GM21367 (cell line): ENCODE results near the gene NT5DC2.

Experiments used
- ATAC-seq: cut with Tn5 transposase; IDR thresholded peaks from one replicate; pipeline ENCODE4 v1.9.1; 2021; ENCODE audit not compliant: unreplicated experiment

Gene NT5DC2

GRCh38 chr3:52512727-52513126 lies 20.9 kb downstream of the NT5DC2 start:
- no peak for ATAC-seq

DNA sequence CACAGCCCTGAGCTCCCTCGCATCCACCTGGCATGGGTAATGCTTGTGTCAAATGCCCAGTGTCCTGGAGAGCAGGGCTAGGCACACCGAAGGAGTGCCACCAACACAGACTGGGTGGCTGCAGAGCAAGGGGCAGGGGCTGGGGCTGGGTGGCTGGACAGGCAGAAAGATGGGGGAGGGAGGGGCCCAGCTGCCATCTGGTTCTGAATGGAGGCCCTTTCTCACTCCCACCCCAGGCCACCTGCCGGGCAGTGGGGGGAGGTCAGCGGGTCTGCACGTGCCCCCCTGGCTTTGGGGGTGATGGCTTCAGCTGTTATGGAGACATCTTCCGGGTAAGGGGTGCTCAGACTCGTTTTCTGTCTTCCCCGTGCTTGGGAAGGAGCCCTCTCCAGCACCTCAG lies 21.6 kb downstream of the NT5DC2 start:
- no peak for ATAC-seq

GRCh38 chr3:52511509-52511908 lies 22.1 kb downstream of the NT5DC2 start:
- no peak for ATAC-seq

GRCh38 chr3:52509753-52510328 lies 23.8 kb downstream of the NT5DC2 start:
- no peak for ATAC-seq

DNA sequence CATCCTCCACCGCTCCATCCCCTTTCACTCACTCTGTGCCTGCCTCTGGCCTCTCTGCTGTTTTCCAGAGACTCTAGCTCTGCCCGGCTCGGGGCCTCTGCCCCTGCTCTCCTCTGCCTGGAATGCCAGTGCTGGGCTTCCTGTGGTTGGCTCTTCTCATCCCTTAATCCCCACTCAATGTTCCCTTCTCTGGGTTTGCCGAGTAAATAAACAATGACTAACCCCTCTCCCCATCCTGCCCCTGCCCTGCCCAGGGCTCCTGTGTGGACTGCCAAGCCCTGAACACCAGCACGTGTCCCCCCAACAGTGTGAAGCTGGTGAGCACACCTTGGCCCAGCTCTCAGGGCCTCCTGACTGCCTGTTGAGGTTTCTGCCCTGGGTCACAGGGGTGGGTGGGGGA lies 26.3 kb downstream of the NT5DC2 start:
- ATAC-seq, result no peak

DNA sequence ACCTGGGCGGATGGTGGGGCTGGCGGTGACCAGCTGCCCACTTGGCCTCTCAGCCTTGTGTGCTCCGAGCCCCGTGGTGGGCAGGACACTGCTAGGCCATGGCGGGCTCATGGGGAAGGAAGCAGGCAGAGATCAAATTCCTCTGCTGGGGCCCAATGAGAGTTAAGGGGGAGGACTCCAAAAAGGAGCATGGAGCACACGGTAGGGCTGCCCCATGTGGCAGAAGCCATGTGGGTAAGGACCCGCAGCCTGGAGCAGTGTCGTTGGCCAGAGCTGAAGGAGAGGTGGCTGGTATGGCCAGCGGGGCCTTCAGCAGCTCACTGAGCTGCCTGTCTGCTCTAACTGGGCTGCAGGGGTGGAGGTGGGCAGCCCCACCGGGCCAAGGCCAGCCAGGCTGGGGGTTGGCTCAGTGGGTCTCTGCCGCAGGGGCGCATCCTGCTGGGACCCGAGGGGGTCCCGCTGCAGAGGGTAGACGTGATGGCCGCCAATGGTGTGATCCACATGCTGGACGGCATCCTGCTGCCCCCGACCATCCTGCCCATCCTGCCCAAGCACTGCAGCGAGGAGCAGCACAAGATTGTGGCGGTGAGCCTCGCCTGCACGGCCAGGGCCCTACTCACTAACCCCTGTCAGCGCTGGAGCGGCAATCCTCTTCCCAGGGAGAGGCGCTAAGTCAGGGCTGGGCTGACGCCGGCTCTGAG lies 27.2 kb downstream of the NT5DC2 start:
- ATAC-seq, result no peak

DNA sequence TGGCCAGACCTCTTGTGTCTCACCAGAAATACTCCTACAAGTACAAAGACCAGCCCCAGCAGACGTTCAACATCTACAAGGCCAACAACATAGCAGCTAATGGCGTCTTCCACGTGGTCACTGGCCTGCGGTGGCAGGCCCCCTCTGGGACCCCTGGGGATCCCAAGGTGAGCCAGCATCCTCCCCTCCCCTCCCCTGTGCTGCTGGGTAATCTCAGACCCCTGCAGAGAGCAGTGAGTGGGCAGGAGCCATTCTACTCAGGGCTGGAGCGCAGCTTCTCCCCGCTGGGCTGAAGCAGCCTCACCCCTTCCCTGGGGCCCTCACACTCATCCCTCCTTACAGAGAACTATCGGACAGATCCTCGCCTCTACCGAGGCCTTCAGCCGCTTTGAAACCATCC lies 28.7 kb downstream of the NT5DC2 start:
- ATAC-seq, result no peak

GRCh38 chr3:52503788-52504424 lies 29.8 kb downstream of the NT5DC2 start:
- ATAC-seq, result no peak

DNA sequence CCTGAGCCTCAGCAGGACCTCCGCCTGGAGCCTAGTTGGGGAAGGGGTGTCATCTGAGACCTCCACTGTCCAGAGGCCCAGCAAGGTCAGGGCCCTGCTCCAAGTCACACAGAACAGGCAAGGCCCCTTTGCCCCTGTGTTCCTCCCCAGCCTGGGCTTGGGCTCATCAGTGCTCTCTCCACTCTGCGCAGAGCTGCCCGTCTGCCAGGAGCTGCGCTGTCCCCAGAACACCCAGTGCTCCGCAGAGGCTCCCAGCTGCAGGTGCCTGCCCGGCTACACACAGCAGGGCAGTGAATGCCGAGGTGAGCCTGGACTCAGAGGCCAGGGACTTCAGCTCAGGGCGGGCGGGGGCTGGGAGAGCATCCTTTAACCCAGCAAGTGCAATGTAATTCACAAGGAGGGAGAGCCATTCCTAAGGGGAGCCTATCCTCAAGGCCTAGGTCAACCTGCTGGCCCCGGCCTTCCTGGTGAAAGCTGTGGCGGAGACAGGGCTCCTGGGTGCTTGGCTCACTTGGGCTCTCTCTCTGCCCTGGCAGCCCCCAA lies 30.8 kb downstream of the NT5DC2 start:
- no peak for ATAC-seq

GRCh38 chr3:52502001-52502400 lies 31.7 kb downstream of the NT5DC2 start:
- ATAC-seq, result no peak

DNA sequence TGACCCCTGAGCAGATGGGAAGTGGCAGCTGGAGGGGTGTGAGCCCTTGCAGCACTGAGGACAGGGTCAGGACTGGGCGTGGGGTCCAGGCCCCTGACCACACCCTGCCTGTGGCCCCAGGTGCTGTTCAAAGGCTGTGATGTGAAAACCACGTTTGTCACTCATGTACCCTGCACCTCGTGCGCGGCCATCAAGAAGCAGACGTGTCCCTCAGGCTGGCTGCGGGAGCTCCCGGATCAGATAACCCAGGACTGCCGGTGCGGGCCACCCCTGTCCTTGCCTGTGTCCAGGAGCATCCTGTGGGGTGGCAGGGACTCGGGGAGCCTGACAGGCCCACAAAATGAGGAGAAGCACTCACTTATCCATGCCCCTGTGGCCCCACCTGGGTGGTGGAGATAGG lies 32.6 kb downstream of the NT5DC2 start:
- ATAC-seq, result no peak

DNA sequence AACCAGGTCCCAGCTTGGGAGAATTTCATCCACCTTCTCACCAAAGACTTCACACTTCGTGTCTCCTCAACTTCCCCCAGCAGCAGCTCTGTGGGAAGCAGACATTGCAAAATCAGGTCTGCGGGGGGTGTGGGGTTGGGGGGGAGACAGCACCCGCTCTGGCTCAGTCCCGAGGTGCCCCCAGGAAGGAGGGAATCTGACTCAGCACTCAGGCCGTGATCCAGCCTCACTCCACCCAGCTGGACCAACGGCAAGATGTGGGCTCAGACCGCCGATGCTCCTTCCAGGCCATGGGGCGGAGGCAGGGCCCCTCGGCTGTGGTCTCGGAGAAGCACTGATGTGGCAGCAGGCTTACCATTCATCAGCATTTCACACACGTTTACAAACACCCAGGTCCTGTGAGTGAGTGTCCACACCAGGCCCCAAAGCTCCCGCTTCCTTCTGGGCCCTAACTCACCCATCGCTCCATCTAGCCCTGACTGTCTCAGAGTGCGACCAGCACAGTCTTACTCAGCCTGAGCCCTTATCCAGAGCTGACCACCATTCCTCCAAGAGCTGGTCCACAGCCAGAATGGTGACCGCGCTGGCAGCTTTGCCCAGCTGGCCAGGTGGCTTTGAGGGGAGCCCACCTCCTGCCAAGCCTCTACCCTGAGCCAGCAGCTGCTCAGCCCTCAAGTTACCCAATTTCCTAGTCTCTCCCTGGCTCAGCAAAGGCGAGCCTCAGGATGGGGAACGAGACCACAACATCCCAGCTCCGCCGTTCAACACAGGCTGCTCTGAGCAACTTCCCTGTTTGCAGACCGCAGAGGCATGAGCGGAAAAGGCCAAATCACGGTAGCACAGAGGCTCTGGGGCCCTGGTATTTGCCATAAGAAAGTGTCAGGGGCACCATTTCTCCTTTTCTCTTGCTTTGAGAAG lies 35.3 kb downstream of the NT5DC2 start:
- no peak for ATAC-seq

DNA sequence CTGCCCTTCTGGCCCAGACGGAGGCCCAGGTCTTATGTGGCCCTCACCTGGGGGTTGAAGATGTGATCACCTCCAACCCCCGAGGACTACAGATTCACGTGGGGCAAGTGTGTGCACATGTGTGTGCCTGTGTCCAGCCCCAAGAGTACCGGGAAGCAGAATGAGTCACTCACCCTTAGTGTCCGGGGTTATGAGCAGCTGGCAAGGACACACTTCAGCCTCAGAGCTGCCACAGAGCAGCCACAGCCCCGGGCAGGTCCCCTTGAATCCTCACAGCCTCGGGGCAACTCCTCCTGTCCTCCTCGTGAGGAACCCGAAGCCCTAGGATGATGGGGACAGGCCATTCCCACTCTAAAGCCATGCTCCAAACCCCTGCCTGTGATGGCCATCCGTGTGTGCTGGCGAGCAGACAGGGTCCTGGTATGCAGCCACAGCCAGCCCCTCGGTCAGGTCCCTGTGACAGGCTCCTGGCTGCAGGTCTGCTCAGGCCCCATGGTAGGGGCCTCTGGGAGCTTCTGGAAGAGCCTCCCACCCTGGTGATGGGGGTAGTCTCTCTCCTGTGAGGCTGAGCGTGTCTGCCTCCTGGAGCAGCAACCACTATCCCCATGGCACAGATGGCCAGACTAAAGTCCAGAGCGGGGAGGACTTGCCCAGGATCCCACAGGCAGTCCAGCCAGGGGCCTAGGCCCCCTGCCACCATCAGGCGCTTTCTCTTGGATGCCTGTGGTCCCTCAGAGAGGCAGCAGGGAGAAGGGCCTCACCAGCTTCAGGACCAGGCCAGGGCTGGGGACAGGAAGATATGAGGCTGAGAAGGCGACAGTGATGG lies 37.7 kb downstream of the NT5DC2 start:
- ATAC-seq, result no peak

DNA sequence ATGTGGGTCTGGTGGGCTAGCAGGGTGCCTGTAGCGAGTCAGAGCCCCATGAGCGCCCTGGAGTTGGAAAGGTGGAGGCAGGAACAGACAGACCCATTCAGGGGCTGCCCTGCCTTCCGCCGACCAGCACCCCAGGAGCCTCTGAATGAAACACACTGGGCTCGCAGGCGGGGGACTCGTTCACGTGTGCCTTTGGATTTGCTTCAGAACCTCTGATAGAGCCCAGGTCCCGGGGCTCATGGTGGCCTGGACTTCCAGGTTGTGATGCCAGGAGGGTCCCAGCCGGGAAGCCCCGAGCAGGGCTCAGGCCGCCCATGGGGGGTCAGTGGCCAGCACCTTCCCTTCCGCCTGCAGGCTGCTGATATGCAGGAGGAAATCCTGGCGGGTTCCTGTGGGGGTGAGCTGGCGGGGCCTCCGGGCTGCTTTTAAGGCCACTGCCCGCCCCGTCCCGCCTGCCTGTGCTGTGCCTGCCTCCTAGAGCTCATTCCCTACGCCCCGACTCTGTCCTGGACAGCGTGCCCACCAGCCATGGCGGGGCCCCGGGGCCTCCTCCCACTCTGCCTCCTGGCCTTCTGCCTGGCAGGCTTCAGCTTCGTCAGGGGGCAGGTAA lies 38.7 kb downstream of the NT5DC2 start, which contains the start of gene STAB1:
TSS of gene STAB1 (plus strand) at position 453 of the 610 bp plus-strand sequence. CDS start at position 529, 76 bp downstream.
- no peak for ATAC-seq

GRCh38 chr3:52494445-52494844 lies 39.2 kb downstream of the NT5DC2 start:
- ATAC-seq, result no peak

- no peak for ATAC-seq
Observed at GRCh38 chr3:52493232-52494017, 40.2 kb downstream of the NT5DC2 start.

DNA sequence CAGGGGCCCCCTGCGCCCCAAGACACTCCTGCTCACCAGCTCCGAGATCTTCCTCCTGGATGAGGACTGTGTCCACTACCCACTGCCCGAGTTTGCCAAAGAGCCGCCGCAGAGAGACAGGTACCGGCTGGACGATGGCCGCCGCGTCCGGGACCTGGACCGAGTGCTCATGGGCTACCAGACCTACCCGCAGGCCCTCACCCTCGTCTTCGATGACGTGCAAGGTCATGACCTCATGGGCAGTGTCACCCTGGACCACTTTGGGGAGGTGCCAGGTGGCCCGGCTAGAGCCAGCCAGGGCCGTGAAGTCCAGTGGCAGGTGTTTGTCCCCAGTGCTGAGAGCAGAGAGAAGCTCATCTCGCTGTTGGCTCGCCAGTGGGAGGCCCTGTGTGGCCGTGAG lies 41.6 kb downstream of the NT5DC2 start:
- ATAC-seq, result no peak

DNA sequence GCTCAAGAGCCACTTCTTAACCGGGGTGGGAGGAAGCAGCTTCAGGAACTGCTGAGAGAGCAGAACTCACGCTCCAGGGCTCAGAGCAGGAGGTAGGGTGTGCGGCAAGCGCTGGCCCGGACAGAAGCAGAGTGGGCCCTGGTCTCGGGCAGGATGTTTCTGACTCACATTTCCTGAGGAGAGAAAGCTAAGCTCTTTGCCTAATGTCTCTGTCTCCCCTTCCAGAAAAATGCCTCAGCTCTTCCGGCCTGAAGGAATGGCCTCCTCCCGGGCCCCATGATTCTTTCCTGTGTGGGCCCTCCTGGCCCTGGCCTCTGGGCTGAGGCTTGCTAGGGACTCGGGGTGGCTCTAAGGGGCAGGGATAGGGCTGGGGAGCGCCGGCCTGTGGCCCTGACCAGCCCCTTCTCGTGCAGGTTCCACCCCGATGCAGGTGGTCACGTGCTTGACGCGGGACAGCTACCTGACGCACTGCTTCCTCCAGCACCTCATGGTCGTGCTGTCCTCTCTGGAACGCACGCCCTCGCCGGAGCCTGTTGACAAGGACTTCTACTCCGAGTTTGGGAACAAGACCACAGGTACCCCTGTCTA lies 42.6 kb downstream of the NT5DC2 start:
- no peak for ATAC-seq
